HG03442 (cell line): ENCODE results near the gene PDE4D.

Experiments
- ATAC-seq: cut with Tn5 transposase; IDR thresholded peaks from one replicate; pipeline ENCODE4 v1.9.1; 2021; ENCODE audit warnings: mild to moderate bottlenecking, moderate library complexity; ENCODE audit not compliant: unreplicated experiment

PDE4D gene

DNA sequence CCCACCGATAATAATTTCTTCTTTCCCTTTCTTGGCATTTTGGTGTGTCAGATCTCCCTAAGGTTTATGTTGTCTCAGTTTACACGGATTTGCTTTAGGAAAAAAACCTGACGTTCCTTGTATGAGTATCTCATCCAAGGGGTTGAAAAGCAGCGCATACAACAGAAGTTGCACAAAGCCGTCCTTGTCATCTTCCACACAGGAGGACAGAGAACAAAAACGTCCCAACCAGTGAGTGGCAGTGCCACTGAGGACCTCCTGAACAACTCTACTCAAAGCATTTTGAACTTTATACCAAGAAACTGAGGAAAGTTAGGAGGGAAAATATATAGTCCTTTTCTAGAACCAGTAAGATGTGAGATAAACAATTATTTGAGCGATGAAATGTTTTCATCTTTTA is 547.0 kb downstream of the PDE4D start:
- ATAC-seq, result no peak

DNA sequence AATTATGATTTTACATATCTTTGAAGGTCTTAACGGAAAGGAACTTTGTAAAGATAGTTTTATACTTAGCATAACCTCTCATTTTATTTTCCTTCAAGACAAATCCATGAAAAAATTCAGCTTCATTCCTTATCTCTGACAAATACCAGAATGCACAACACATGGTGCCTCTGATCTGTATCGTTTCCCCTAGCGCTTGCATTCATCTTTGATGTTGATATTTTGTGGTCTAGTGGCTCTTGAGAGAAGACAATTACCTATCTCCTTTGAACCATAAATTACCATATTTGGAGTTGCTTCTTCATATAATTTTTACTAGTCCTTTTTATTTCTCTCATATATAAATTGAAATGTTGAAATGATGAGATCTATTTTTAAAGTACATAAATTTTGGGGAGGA is 551.3 kb downstream of the PDE4D start:
- no peak for ATAC-seq

DNA sequence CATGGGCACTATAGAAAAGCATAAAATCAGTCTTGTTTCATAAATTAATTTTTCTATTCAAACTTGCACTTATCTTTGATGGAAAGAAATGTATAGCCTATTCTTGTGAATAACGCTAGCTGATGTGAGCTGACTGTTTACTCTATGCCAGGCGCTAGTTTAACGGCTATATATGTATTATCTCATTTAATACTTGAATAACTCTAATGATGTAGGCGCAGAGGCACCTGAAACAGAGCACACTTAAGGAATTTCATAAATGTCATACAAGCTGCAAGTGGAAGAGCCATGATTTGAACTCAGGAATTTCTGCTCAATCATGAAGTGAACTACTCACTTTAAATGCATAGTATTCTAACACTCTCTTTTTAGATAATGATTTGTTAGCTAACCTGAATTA is 551.8 kb downstream of the PDE4D start:
- ATAC-seq, result no peak

DNA sequence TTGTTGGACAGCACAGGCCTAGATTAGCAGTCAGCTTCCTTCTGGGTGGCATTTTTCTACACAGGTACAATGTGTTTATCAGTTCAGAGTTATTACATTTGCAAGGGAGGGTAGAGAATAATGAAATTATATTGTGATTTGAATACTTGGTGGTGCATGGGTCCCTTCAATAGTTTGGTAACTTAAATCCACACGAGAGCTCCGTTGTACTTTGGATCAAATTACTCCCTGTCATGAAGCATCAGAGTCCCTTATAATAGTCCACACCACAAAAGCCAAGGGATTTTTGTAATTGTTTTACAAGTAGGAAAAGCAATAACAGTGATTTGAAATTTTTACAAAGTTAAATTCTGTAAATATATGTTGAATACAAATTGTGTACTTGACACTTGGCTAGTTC is 552.4 kb downstream of the PDE4D start:
- no peak for ATAC-seq

DNA sequence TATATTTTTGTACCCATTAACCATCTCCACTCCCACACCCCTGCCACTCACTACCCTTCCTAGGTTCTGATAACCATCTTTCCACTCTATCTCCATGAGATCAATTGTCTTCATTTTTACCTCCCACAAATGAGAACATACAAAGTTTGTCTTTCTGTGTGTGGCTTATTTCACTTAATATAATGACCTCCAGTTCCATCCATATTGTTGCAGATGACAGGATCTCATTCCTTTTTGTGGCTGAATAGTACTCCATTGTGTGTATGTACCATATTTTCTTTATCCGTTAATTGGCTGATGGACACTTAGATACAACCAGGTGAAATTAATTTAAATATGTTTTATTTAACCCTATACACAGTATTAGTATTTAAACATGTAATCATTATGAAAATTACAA is 552.9 kb downstream of the PDE4D start:
- ATAC-seq, result no peak

- ATAC-seq, result no peak
Measured at GRCh38 chr5:59337240-59337639, 556.3 kb downstream of the PDE4D start.

- ATAC-seq, result no peak
Measured at GRCh38 chr5:59335544-59335943, 558.0 kb downstream of the PDE4D start.

GRCh38 chr5:59333416-59333815 is 560.1 kb downstream of the PDE4D start:
- ATAC-seq, result no peak

GRCh38 chr5:59332236-59332973 is 561.1 kb downstream of the PDE4D start:
- no peak for ATAC-seq

GRCh38 chr5:59330680-59331079 is 562.8 kb downstream of the PDE4D start:
- no peak for ATAC-seq

GRCh38 chr5:59328709-59329296 is 564.7 kb downstream of the PDE4D start:
- ATAC-seq, result no peak

DNA sequence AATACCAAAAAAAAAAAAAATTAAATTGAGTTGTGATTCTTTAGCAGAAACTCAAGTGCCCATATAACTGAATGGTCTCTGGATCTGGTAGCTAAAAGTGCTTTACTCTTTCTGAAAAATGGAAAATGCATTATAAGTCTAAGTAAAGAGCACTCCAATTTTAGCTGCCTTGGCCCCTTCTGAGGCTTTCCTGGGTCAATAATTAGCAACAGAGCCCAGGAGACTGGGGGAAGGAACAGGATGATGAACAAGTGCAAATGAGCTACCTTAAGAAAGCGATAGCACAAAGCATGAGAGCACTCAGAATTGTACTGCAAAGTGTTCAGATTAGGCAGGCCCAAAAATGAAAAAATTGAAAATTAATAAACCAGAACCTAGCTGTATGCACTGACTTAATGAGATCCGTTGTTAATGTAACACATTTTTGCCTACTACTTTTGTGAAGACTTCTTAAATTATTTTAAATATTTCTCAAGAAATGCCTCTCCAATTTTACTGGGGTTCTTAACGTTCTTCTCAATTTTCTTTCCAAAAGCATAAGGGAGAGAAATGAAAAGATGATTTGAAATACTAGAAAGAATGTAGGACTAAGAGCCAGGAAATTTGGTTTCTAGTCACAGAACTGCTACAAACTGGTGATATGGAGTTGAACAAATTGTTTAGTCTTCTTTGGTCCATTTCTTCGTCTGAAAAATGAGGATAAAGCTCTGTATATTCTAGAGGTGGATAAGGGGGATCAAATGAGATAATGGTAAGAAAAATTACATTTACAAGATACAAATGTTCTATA is 566.1 kb downstream of the PDE4D start:
- no peak for ATAC-seq

DNA sequence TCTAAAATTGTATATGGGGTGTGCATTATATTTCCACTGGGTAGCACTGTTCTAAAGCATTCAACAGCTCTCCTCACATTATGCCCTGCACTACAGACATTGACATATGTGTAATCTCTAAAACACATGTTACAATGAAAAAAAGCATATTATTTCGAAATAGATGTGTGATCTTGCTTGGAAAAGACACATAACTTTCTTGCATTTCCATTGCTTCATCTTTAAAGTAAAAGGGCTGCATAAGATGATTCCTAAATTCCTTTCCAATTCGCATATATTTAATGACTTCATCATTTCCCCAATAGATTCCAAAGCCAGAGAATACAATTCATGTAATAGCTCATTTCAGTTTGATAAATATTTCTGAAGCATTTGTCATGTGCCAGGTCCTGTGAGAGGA is 566.9 kb downstream of the PDE4D start:
- no peak for ATAC-seq

DNA sequence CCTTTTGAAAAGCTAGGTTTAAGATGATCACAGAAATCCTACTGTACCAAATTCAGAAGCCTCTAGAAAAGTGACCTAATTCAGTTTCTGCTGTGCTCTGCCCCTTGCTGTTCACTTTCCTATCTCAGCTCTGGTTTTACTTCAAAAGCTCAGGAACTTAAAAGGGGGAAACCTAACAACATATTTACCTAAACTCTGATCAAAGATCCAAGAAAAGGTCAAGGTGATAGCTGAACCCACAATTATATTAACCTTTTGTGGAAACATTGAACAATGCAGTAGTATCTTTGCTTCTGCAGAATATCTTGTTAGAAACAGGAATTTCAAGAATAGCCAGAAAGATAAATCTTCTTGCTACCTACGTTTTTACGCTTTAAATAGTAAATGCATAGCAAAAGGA is 568.5 kb downstream of the PDE4D start:
- no peak for ATAC-seq

GRCh38 chr5:59322894-59323293 is 570.6 kb downstream of the PDE4D start:
- ATAC-seq, result no peak

GRCh38 chr5:59322058-59322457 is 571.5 kb downstream of the PDE4D start:
- no peak for ATAC-seq

- no peak for ATAC-seq
Measured at GRCh38 chr5:59321642-59322041, 571.9 kb downstream of the PDE4D start.

- ATAC-seq, result no peak
Measured at GRCh38 chr5:59320420-59320819, 573.1 kb downstream of the PDE4D start.

GRCh38 chr5:59319250-59319649 is 574.3 kb downstream of the PDE4D start:
- ATAC-seq, result no peak

DNA sequence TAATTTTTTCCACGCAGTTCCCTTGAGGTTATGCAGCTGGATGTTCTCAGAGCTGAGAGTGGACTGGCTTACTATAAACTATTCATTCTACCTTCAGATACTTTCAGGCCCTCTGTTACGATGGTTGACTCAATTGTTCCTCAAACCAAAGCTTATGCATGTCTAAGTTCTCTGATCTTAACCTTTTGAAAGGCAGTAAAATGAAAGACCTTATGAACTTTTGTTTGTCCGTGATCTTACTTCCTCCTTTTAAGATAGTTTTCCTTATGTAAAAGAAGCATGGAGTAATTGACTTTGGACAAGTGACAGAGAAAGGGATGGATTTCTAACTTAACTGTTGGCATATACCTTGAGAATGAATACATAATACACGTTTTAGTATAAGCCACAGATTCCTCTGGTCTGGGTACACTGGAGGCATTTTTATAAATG is 575.7 kb downstream of the PDE4D start:
- no peak for ATAC-seq

DNA sequence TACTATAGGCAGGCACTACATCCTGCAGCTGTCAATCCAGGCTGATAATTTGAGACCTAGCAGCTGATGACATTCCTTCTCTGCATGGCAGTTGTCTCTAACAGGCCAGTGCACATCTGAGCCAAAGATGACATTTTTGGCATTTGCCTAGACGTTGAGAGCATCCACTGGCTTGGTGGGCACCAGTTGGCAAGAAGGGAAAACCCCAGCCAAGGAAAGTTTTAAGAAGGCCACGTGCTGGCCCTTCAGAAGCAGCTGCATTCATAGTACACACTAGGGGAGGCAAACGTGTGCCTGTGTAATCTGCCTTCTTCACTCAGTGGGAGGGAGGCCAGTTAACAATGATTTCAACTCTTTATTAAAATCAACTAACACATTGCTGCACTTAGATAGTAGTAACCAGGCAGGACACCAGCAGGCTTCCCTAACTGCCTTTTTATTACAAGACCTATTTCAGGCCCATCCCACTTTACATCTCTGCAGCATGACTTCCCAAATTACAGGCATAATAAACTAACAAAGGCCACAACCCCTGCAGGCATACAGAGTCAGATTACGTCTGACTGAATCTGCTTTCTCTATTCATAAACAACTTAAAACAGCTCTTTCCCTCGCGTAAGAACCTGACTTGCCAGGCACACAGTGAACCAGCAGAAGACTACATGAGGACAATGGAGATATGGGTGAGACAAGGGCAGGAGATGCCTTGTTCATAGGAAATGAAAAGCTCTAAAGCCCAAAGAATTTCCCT is 576.3 kb downstream of the PDE4D start:
- no peak for ATAC-seq
